Rectal smooth muscle tissue (tissue), 1 donor: ENCODE data around the gene SLC16A13.
"Not testable (repeated sequence)": the region's sequence is repeated elsewhere in the genome, so short reads cannot be mapped to it uniquely, and the experiment has no call there.

Source experiments
- H3K27ac ChIP-seq: one replicate; pipeline ENCODE4 v1.7.0; 2013; ENCODE audit warnings: low read depth, low read length, inconsistent platforms
- H3K27me3 ChIP-seq: one replicate; pipeline ENCODE4 v1.7.0; 2013; ENCODE audit warnings: low read length; ENCODE audit not compliant: control insufficient read depth, insufficient read depth
- H3K36me3 ChIP-seq: one replicate; pipeline ENCODE4 v1.7.0; 2013; ENCODE audit warnings: low read length; ENCODE audit not compliant: control insufficient read depth, insufficient read depth
- H3K4me1 ChIP-seq: one replicate; pipeline ENCODE4 v1.7.0; 2013; ENCODE audit warnings: low read length; ENCODE audit not compliant: control insufficient read depth, insufficient read depth
- H3K4me3 ChIP-seq: one replicate; pipeline ENCODE4 v1.7.0; 2013; ENCODE audit warnings: low read length
- H3K9ac ChIP-seq: one replicate; pipeline ENCODE4 v1.7.0; 2013; ENCODE audit warnings: low read length

SLC16A13 gene, protein sequence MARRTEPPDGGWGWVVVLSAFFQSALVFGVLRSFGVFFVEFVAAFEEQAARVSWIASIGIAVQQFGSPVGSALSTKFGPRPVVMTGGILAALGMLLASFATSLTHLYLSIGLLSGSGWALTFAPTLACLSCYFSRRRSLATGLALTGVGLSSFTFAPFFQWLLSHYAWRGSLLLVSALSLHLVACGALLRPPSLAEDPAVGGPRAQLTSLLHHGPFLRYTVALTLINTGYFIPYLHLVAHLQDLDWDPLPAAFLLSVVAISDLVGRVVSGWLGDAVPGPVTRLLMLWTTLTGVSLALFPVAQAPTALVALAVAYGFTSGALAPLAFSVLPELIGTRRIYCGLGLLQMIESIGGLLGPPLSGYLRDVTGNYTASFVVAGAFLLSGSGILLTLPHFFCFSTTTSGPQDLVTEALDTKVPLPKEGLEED

GRCh38 chr17:7035591-7036368, at the start of gene SLC16A13:
Gene SLC16A13 (plus strand): TSS chr17:7036015. CDS start chr17:7036383, 368 bp downstream.
- Histone ChIP-seq H3K36me3 (no peaks in the 10 kb centered on the region), H3K9ac (peak within 1 kb of the TSS; percentile 62), H3K4me3 (peak within 1 kb of the TSS; percentile 59), H3K27ac (peak within 1 kb of the TSS; percentile 25), H3K27me3 (no peaks in the 10 kb centered on the region), H3K4me1 (no peaks in the 10 kb centered on the region)

GRCh38 chr17:6986676-6987075, 49.1 kb upstream of the SLC16A13 start:
- no peaks in the 10 kb centered on the region for H3K27me3 ChIP-seq
- H3K9ac ChIP-seq: no peak overlapping the region
- H3K27ac ChIP-seq: no peak overlapping the region
- H3K36me3 ChIP-seq: no peaks in the 10 kb centered on the region
- H3K4me1 ChIP-seq: no peaks in the 10 kb centered on the region
- no peak overlapping the region for H3K4me3 ChIP-seq

DNA sequence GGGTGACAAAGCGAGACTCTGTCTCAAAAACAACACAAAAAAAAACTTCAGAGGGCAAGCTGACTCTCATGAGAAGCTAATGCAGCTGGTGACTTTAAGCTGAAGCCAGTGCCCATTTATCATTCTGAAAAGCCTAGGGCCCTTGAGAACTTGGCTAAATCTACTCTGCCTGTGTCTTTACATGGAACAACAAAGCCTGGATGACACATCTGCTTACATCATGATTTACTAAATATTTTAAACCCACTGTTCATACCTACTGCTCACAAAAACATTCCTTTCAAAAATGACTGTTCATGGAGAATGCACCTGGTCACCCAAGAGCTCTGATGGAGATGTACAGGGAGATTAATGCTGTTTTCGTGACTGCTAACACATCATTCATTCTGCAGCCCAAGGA, 46.0 kb upstream of the SLC16A13 start:
- H3K36me3 ChIP-seq: no peaks in the 10 kb centered on the region
- no peak overlapping the region for H3K27ac ChIP-seq
- H3K4me1 ChIP-seq: no peaks in the 10 kb centered on the region
- no peak overlapping the region for H3K9ac ChIP-seq
- no peaks in the 10 kb centered on the region for H3K27me3 ChIP-seq
- no peak overlapping the region for H3K4me3 ChIP-seq

- not testable (repeated sequence) for H3K4me1 ChIP-seq, H3K27me3 ChIP-seq, H3K27ac ChIP-seq, H3K36me3 ChIP-seq, H3K9ac ChIP-seq, H3K4me3 ChIP-seq
Observed at GRCh38 chr17:6993613-6994056, 42.2 kb upstream of the SLC16A13 start.

DNA sequence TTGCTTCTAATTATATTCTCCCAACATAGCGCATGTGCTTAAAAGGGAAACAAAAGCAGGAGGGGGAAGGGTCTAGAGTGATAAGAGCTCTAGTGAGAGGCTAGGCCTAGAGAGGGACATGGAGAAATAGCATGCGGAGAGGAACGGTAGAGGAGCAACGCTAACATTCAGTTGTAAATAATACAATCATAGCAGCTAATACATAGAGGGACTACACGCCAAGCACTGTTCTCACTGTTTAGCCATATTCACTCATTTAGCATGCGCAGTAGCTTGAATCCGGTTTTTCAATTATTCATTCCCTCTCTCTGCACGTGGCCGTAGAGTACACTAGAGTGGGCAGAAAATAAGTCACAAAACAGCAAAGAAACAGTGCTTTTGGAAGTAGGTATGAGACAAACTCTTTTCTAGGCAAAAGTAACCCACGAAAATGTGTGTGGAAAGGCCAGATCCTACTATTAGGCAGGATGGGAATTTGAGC, 41.7 kb upstream of the SLC16A13 start:
- H3K4me3 ChIP-seq: no peak overlapping the region
- H3K36me3 ChIP-seq: peaks cover 3% of the 10 kb centered on the region
- H3K4me1 ChIP-seq: peaks cover 3% of the 10 kb centered on the region
- H3K9ac ChIP-seq: no peak overlapping the region
- H3K27ac ChIP-seq: no peak overlapping the region
- H3K27me3 ChIP-seq: no peaks in the 10 kb centered on the region

GRCh38 chr17:6994666-6995256, 41.1 kb upstream of the SLC16A13 start:
- Histone ChIP-seq H3K4me1 (peaks cover 3% of the 10 kb centered on the region), H3K9ac (no peak overlapping the region), H3K27me3 (no peaks in the 10 kb centered on the region), H3K4me3 (no peak overlapping the region), H3K27ac (no peak overlapping the region), H3K36me3 (peaks cover 6% of the 10 kb centered on the region)

DNA sequence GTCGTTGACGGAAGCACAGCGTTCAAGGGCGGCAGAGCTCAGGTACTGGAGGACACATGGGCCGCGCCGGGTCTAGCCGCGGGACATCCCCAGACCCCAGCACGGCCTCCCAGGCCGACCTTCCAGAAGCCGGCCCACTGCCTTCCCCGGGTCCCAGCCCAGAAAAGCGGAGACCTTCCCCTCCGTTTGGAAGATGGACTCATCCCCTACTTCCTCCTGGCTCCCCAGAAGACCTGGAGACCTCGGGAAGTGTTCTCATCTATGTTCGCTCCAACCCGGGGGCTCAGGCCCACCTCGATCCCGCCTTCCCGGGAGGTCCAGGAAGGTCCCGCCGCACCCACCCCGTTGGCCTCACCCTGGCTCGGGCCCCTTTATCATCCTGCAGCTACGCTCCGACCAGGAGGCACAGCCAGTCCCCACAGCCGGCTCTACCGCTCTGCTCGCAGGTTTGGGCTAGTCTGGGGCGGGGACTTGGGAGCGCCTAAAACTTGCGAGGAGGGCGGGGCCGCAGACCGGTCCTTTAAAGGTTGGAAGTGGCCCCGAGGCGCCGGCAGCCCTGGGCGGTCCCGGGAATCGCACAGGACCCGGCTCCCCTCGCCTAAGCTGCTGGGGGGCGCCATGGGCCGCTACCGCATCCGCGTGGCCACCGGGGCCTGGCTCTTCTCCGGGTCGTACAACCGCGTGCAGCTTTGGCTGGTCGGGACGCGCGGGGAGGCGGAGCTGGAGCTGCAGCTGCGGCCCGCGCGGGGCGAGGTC, 40.1 kb upstream of the SLC16A13 start, which contains the start of gene ALOX12:
ALOX12 (plus strand) TSS at position 550 of the 756 bp plus-strand sequence; CDS start at position 619, 69 bp downstream.
- H3K4me3 ChIP-seq: peak within 1 kb of the TSS; percentile 31
- H3K9ac ChIP-seq: no peak within 1 kb of the TSS

GRCh38 chr17:6996256-6997011, 39.4 kb upstream of the SLC16A13 start:
- no peak overlapping the region for H3K4me3 ChIP-seq
- H3K36me3 ChIP-seq: peaks cover 16% of the 10 kb centered on the region
- no peak overlapping the region for H3K27ac ChIP-seq
- H3K27me3 ChIP-seq: no peaks in the 10 kb centered on the region
- H3K9ac ChIP-seq: no peak overlapping the region
- peaks cover 3% of the 10 kb centered on the region for H3K4me1 ChIP-seq

More for the DNA sequence above, 40.1 kb upstream of the SLC16A13 start, which contains the start of gene ALOX12:
- no peaks in the 10 kb centered on the region for H3K27me3 ChIP-seq
- H3K36me3 ChIP-seq: peaks cover 12% of the 10 kb centered on the region
- no peak within 1 kb of the TSS for H3K27ac ChIP-seq
- peaks cover 3% of the 10 kb centered on the region for H3K4me1 ChIP-seq

- Histone ChIP-seq H3K9ac (no peak overlapping the region), H3K36me3 (peaks cover 21% of the 10 kb centered on the region), H3K27me3 (no peaks in the 10 kb centered on the region), H3K4me3 (no peak overlapping the region), H3K4me1 (peaks cover 3% of the 10 kb centered on the region), H3K27ac (no peak overlapping the region)
Observed at GRCh38 chr17:6997171-6997570, 38.6 kb upstream of the SLC16A13 start.

GRCh38 chr17:6998855-6999508, 36.8 kb upstream of the SLC16A13 start:
- Histone ChIP-seq H3K36me3 (peaks cover 22% of the 10 kb centered on the region), H3K4me1 (peaks cover 3% of the 10 kb centered on the region)

More at GRCh38 chr17:6998855-6999508, 36.8 kb upstream of the SLC16A13 start:
- Histone ChIP-seq H3K9ac (no peak overlapping the region), H3K27ac (no peak overlapping the region), H3K4me3 (no peak overlapping the region), H3K27me3 (no peaks in the 10 kb centered on the region)
